ENCODE measurements around the gene OPTC.

OPTC gene

DNA sequence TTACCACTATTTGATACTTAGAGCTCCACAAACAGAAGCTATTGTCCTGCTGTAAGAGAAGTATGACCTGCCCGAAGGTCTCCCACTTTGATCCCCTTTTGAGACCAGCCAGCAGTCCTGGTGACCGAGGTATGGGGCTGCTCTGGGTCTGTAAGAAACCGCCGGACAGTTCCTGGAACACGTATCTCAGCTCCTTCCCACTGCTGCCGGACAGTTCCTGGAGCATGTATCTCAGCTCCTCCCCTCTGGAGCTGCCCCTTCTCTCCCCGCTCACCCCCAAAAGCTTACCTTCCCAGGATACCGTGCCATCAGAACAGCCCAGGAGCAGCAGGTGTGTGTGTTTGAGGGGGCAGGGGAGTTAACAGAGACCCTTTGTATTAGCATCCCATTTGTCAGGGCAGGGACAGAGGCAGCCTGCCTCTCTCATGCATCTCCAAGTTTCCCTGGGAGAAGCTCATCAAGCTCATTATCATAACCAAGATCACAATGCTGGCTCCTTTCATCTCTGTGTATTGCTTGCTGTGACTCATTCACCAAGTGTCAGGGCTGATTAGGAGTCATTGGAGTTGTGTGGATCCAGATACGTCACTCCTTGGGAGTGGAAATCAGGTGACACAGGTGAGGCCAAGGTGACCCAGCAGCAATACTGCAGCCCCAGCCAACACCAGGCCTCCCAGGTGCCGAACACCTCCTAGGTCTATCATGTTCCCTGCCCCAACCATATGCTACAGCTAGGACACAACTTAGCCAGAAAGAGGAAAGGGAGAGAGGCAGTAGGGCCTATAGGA is 25.3 kb downstream of the OPTC start:
- no peak for DNase-seq

- DNase-seq = no peak
These were observed 25.9 kb downstream of the OPTC start for GRCh38 chr1:203519896-203520295.

DNA sequence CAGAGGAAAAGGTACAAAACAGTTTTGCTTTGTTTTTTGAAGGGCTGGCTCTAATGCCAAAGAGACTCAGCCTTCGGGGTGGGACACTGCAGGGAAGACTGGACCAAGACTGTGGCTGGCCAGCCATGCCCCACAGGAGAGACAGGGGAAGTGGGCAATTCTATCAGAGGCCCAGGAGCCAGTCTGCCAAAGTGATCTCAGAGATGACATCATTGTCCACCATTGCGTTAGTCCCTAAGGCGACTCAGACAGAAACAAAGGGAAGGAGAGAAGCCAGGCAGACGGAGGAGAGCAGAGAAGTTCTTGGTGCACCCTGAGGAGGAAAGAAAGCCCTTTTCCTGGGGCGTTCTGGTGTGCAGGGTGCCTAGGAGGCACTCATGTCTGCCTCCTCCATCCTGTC is 26.4 kb downstream of the OPTC start:
- peak; percentile 33 for DNase-seq

DNA sequence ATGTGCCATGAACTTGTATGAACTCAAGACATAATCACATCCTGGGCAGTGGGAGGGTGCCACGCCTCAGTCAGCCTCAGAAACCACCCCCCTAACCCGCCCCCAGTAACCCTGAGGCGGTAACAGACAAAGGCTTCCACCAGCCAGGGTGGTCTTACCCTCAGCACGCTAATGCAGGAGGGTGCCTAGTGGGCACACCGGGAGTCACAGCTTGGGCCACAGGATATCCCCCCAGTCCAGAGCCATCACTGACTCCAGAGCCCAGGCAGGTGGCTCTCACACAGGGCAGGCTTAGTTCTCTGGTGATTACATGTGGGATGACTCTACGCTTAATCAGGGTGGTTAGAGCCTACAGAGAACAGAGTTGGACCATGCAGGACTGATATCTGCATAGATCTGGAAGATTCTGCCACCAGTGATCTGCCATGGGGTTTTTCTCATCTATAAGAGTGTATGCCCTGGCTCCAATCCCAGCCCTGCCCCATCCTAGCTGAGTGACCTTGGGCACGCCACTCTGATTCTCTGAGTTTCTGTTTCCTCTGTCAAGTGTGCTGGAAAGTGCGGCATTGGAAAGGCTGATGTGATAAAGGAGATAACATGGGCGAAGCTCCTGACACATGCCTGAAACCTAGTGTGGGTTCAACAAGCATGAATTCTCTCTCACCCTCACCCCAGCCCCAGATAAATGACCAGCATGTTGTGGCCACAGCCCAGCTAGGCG is 27.3 kb downstream of the OPTC start:
- no peak for DNase-seq

DNA sequence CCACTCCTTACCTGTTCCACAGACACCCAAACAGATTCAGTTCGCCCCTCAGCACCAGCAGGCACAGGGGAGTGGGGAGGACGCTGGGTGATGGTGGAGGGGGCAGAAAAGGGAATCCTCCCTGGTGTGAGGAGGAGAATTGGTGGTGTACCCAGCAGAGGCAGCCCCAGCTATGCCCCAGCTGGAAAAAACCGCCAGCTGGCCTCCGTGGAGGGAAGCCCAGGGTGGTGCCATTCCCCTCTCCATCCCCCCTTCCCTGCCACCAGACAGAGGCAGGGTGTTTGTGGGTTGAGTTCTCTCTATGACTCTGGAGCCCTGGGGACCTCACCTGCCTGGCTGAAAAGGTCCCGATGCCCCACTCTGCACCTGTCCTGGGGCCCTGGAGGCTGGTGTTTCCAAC is 27.9 kb downstream of the OPTC start:
- DNase-seq = no peak

GRCh38 chr1:203522237-203522636 is 28.3 kb downstream of the OPTC start:
- DNase-seq = no peak

GRCh38 chr1:203523667-203524066 is 29.7 kb downstream of the OPTC start:
- DNase-seq = no peak

- DNase-seq = peak; percentile 55
These were observed 30.2 kb downstream of the OPTC start for GRCh38 chr1:203524152-203524551.

- DNase-seq = no peak
These were observed 30.9 kb downstream of the OPTC start for GRCh38 chr1:203524824-203525223.

DNA sequence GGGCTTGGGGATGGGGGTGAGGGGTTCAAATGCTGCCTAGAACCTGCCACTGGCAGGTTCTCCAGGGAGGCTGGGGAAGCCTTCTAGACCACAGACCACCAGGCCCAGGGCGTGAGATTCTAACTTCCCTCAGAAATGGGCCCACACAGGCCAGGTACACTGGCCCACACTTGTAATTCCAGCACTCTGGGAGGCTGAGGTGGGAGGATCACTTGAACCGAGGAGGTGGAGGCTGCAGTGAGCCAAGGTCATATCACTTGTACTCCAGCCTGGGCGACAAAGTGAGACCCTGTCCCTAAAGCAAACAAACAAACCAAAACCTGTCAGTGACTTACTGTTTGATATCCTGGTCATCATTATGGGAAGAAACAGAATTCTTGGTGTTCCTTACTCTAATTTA is 31.7 kb downstream of the OPTC start:
- no peak for DNase-seq

DNA sequence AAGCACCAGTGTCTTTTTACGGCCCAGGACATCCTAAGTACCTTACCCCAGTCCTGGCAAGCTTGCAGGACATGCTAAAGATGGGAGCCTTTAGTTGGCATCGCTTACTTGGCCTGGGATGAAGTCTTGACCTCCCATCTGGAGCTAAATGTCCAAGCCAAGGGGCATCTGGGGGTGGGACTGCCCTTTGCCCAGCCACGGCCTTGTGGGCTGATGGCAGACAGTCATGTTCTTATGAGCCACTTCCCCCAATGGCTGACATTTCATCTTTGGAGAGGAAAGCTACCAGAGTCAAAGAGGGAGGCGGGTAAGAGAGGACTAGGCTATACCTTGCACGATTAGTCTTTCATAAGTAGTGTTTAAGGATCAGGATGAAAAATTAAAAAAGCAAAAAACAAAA is 32.2 kb downstream of the OPTC start:
- DNase-seq = no peak

DNA sequence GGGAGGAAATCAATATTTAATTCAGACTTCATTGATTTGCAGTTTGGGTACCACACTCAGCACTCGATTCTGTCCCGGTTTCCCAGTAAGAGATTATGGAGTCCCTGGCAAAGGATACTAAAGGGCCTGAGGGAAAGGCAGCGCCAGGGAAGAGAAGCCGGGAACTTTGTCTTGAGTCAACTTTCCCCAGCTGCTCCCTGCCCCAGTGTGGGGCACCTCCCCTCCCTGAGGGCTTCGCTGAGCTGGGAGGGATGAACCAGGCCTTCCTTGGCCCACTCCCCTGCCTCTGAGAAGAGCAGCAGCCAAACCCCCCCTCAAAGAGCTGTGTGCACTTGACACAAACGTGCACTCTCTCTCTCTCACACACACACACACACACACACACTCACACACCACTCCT is 32.6 kb downstream of the OPTC start:
- no peak for DNase-seq

DNA sequence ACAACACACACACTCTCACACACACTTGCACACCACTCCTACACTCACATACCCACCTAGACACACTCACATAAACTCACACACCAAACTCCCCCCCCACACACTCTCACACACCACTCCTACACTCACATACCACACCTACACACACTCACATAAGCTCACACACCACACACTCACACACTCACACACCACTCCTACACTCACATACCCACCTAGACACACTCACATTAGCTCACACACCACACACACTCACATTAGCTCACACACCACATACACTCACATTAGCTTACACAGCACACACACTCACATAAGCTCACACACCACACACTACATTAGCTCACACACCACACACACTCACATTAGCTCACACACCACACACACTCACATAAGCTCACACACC is 33.1 kb downstream of the OPTC start:
- DNase-seq = no peak

GRCh38 chr1:203528063-203528462 is 34.1 kb downstream of the OPTC start:
- DNase-seq = no peak

- peak; percentile 25 for DNase-seq
These were observed 35.3 kb downstream of the OPTC start for GRCh38 chr1:203528976-203529835.

GRCh38 chr1:203531063-203531462 is 37.1 kb downstream of the OPTC start:
- DNase-seq = no peak

DNA sequence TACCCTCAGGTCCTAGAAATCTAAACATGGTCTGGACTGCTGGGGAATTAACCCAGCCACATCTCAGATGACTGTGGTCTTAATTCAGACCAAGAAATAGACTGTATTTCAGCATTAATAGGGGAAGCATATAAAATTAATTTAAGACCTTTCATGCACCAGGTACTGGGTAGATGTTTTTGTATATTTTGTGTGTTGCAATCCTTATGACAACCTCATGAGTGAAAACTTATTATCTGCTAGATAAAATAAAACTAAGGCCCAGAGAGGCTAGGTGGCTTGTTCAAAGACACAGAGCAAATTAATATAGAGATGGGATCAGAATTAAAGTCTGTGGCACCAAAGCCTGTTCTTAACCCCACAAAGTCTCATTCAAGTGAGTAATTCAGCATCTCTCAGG is 40.1 kb downstream of the OPTC start:
- no peak for DNase-seq

DNA sequence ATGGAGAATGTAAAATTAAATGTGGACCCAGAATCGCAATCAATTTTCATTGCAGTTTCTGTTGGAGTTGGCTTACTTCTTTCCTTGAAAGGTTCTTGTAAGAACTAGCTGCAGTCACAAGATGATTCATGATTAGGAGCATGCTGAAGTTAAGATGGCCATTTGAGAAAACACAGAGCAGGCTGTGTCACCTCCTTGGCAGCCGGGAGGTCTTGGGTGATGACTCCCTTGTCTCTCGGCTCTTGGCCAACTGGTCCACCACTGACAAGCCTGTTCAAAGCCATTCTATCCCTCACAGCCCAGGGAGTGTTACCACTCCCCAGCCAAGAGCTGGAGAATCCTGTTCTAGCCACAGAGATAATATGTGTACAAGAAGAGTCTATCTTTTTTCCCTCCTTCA is 40.6 kb downstream of the OPTC start:
- no peak for DNase-seq

DNA sequence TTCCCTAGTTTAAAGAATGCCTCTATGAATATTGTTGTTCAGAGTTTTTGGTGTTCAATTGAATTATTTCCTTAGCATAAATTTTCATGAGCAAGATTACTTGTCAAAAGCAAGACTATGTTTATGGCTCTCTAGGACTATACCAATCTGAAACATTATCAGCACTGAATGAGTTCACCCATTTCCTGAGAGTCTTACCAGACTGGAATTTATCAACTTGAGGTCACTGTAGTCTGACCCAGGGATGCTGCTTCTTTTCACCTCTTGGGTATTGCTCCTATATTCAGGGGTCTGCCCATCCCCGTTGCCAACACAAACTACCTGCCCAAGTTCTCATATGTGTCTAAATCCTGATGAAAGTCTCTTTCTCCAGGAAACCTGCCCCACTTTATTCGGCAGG is 42.6 kb downstream of the OPTC start:
- DNase-seq = no peak

DNA sequence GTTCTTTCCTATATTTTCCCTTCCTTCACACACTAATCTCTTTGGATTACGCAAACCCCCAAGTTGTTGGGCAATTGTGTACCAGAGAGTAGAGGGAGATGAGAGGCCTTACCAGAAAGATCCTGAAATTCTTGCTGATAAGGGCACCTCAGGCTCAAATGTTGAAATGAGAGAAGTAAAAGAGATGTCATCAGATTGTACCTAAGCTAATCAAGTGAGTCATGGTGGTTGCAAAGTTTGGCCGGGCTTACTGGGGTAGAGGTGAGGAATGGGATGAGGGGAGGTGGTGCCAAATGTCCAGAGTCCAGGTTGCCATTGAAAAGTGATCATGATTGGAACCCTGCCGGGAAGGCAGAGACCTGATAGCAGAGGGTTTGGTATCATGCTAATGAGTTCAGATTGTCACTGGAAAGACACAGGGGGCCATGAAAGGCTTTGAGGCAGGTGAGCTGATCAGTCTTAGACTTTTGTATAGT is 43.1 kb downstream of the OPTC start:
- peak; percentile 80 for DNase-seq

DNA sequence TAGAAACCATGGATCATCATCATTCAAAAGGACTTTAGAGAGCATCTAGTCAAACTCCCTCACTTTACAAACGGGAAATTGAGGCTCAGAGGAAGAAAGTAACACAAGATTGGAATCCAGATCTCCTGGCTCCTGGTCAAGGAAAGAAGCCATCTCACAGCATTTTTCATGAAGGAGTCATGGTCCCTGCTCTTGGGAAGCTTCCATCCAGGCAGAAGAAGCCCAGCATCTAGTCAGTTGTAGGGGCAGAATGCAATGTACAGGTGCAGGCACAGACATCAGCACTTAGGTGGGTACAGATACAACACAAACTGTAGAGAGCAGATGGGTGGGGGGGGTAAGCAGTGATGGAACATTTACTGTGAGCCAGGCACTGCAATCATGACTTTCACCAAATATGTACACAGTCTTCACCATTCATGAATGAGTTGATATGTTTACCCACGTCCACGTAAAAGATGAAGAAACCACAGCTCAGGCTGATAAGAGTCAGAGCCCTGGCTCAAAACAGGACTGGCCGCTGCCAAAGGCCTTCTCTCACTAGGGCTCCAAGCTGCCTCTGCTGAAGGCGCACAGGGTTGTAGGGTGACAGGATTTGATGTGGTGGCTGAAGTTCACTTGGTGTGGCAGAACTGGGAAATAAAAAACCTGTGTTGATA is 44.0 kb downstream of the OPTC start:
- DNase-seq = no peak

DNA sequence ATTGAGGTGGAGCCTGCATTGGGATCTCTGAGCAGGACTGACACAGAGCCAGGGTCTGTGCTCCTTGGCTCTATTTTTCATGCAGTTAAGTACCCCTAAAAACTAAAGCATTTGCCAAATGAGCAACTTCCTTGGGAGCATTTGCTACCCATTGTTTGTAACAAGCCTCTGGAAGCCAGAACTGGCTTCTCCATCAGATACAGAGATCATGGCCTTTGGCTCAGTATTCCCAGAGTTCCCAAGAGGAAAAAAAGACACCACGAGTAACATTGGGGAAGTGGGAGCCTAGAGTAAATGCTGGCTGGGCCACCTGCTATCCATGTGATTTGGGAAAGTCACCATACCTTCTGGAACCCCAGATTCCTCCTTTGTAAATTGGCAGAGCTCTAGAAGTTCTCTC is 44.8 kb downstream of the OPTC start:
- no peak for DNase-seq

All from MV-4-11 (cell line).